Measurements from ENCODE around the gene ULK1.
A peak's percentile ranks its signal among the peaks of the same experiment; 100 is the strongest.

Gene ULK1

GRCh38 chr12:131943389-131943788, 49.0 kb downstream of the ULK1 start:
- H3K27me3 ChIP-seq: no peaks in the 10 kb centered on the region
- H3K4me1 ChIP-seq: peaks cover 0 to 7% (median 0%) of the 10 kb centered on the region in 4 donors
- intact Hi-C loops (cut with DNase I; ENCODE audit: low total_unique reads): no loop called here
- no peak overlapping the region for H3K27ac ChIP-seq
- peaks cover 19 to 65% (median 41%) of the 10 kb centered on the region in 3 donors for H3K36me3 ChIP-seq
- DNase-seq: peak in 1 of 2 donors; percentile 29
- H3K9me3 ChIP-seq: no peaks in the 10 kb centered on the region
- H3K4me3 ChIP-seq: no peak overlapping the region
- no peak for TF ChIP-seq CTCF (IDR thresholded peaks at IDR 0.05)

GRCh38 chr12:131943876-131944275, 49.5 kb downstream of the ULK1 start:
- peak in 1 of 2 donors; percentile 24 for DNase-seq
- no peak for TF ChIP-seq CTCF (IDR thresholded peaks at IDR 0.05)
- Histone ChIP-seq H3K4me3 (no peak overlapping the region), H3K4me1 (peaks cover 0 to 9% (median under 1%) of the 10 kb centered on the region in 4 donors), H3K27me3 (no peaks in the 10 kb centered on the region), H3K36me3 (peaks cover 19 to 61% (median 41%) of the 10 kb centered on the region in 3 donors), H3K9me3 (no peaks in the 10 kb centered on the region), H3K27ac (no peak overlapping the region)
- intact Hi-C loops (cut with DNase I; ENCODE audit: low total_unique reads): no loop called here

GRCh38 chr12:131944601-131945251, 50.3 kb downstream of the ULK1 start:
- Histone ChIP-seq H3K4me3 (no peak overlapping the region), H3K27me3 (no peaks in the 10 kb centered on the region), H3K36me3 (peaks cover 16 to 52% (median 32%) of the 10 kb centered on the region in 3 donors), H3K9me3 (no peaks in the 10 kb centered on the region), H3K4me1 (peaks cover 0 to 14% (median 3%) of the 10 kb centered on the region in 4 donors), H3K27ac (no peak overlapping the region)
- intact Hi-C loops (cut with DNase I; ENCODE audit: low total_unique reads): loop anchor here (5.0 kb wide), 1 partner anchor 47 kb away; no protein-coding TSS in a partner anchor
- TF ChIP-seq CTCF (IDR thresholded peaks at IDR 0.05): no peak
- DNase-seq: peak in 1 of 2 donors; percentile 63

- Histone ChIP-seq H3K9me3 (no peaks in the 10 kb centered on the region), H3K27me3 (no peaks in the 10 kb centered on the region), H3K27ac (no peak overlapping the region), H3K4me3 (no peak overlapping the region), H3K4me1 (peaks cover 0 to 27% (median 14%) of the 10 kb centered on the region in 4 donors), H3K36me3 (peaks cover 11 to 34% (median 17%) of the 10 kb centered on the region in 3 donors)
- intact Hi-C loops (cut with DNase I; ENCODE audit: low total_unique reads): loop anchor here (5.0 kb wide), 1 partner anchor 49 kb away; no protein-coding TSS in a partner anchor
- DNase-seq: peak in 1 of 2 donors; percentile 33
- TF ChIP-seq CTCF (IDR thresholded peaks at IDR 0.05): no peak
Observed at GRCh38 chr12:131946757-131947156, 52.3 kb downstream of the ULK1 start.

- H3K27ac ChIP-seq: peak overlapping the region in 1 of 2 donors; percentile 86
- peaks cover 0 to 35% (median 18%) of the 10 kb centered on the region in 4 donors for H3K4me1 ChIP-seq
- H3K9me3 ChIP-seq: no peaks in the 10 kb centered on the region
- H3K36me3 ChIP-seq: peaks cover 8 to 26% (median 9%) of the 10 kb centered on the region in 3 donors
- intact Hi-C loops (cut with DNase I; ENCODE audit: low total_unique reads): loop anchor here (5.0 kb wide), 1 partner anchor 50 kb away; no protein-coding TSS in a partner anchor
- no peak overlapping the region for H3K4me3 ChIP-seq
- TF ChIP-seq CTCF (IDR thresholded peaks at IDR 0.05): no peak
- peak in 1 of 2 donors; percentile 46 for DNase-seq
- H3K27me3 ChIP-seq: no peaks in the 10 kb centered on the region
Observed at GRCh38 chr12:131947482-131948027, 53.1 kb downstream of the ULK1 start.

Data from tibial artery (tissue), 4 donors.